GM18909 (cell line): Measurements from ENCODE around the gene NGDN.
"Not testable (repeated sequence)": the region's sequence is repeated elsewhere in the genome, so short reads cannot be mapped to it uniquely, and the experiment has no call there.

ENCODE experiments used
- ATAC-seq: cut with Tn5 transposase; IDR thresholded peaks from one replicate; pipeline ENCODE4 v1.9.1; 2021; ENCODE audit warnings: mild to moderate bottlenecking; ENCODE audit not compliant: unreplicated experiment, poor library complexity

NGDN gene

GRCh38 chr14:23438101-23438971 is 31.2 kb upstream of the NGDN start:
- ATAC-seq = no peak

- no peak for ATAC-seq
Observed at GRCh38 chr14:23439107-23439835, 30.2 kb upstream of the NGDN start.

- no peak for ATAC-seq
Observed at GRCh38 chr14:23441076-23441475, 28.4 kb upstream of the NGDN start.

GRCh38 chr14:23442721-23443356 is 26.7 kb upstream of the NGDN start:
- ATAC-seq = no peak

GRCh38 chr14:23443411-23443812 is 26.1 kb upstream of the NGDN start:
- no peak for ATAC-seq

- no peak for ATAC-seq
Observed at GRCh38 chr14:23443881-23444280, 25.6 kb upstream of the NGDN start.

GRCh38 chr14:23444314-23444713 is 25.2 kb upstream of the NGDN start:
- no peak for ATAC-seq

GRCh38 chr14:23445773-23446172 is 23.7 kb upstream of the NGDN start:
- ATAC-seq = no peak

GRCh38 chr14:23446291-23446851 is 23.1 kb upstream of the NGDN start:
- ATAC-seq = no peak

- ATAC-seq = no peak
Observed at GRCh38 chr14:23447361-23448350, 21.8 kb upstream of the NGDN start.

GRCh38 chr14:23449314-23449713 is 20.2 kb upstream of the NGDN start:
- no peak for ATAC-seq

GRCh38 chr14:23450379-23450778 is 19.1 kb upstream of the NGDN start:
- no peak for ATAC-seq

- no peak for ATAC-seq
Observed at GRCh38 chr14:23452237-23452636, 17.3 kb upstream of the NGDN start.

- no peak for ATAC-seq
Observed at GRCh38 chr14:23454445-23454856, 15.1 kb upstream of the NGDN start.

GRCh38 chr14:23456883-23457586 is 12.5 kb upstream of the NGDN start:
- ATAC-seq = not testable (repeated sequence)

- no peak for ATAC-seq
Observed at GRCh38 chr14:23457587-23458445, 11.7 kb upstream of the NGDN start.

- no peak for ATAC-seq
Observed at GRCh38 chr14:23460960-23461359, 8.5 kb upstream of the NGDN start.

- no peak for ATAC-seq
Observed at GRCh38 chr14:23464700-23465099, 4.8 kb upstream of the NGDN start.
